HG03565 (cell line): ENCODE results near the gene RNF17.

ENCODE experiments used
- ATAC-seq: cut with Tn5 transposase; IDR thresholded peaks from one replicate; pipeline ENCODE4 v1.9.1; 2021; ENCODE audit warnings: mild to moderate bottlenecking, moderate library complexity; ENCODE audit not compliant: unreplicated experiment

RNF17 gene

DNA sequence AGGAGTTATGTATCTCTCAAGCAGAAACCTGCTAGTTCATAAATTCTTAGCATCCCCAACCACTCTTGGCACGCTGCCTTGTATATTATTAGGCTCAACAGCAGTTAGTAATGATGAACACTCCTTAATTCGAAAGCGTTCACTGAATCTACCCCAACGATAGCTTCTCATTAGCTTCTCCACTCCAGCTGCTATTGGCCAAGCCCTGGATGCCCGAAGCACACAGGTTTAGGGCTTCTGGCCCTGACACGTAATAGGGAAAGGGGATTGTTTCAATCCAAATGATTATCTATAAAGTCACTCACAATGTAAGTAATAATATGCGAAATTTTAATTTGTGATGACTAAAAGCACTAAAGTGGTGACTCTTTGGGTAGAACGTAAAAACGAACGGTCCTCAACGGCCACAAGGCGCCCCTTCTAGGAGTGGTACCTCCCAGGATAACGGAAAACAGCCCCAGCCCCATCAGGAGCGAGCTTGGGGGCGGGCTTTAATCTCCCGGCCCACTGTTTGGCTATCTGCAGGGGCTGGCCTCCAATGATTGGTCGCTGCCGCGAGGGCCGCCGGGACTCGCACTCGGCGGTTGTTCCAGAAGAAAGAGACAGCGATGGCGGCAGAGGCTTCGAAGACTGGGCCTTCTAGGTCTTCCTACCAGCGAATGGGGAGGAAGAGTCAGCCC, at the start of gene RNF17:
Gene RNF17 (plus strand): TSS at position 574 of the 680 bp plus-strand sequence. CDS start 35 bp downstream, at position 609.
- ATAC-seq, result no peak

GRCh38 chr13:24716011-24716410, 48.0 kb upstream of the RNF17 start:
- ATAC-seq, result no peak

DNA sequence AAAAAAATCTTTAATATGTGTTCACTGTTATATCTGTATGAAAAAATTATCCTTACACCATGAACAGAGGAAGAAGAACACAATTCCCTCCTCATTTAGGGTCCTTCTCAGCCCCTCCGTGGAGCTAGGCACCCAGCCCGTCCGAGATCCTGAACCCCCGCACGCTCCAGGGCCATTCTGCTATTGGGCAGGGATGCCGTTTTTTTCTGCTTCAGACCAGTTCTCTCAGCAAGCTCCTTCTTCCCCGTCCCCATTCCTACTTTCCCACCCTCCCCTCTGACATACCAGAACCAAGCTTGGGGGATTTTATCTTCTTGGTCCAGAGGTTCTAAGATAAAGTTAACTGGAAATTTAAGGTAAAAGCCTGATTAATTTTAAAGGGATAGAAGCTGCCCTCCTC, 47.5 kb upstream of the RNF17 start:
- no peak for ATAC-seq

DNA sequence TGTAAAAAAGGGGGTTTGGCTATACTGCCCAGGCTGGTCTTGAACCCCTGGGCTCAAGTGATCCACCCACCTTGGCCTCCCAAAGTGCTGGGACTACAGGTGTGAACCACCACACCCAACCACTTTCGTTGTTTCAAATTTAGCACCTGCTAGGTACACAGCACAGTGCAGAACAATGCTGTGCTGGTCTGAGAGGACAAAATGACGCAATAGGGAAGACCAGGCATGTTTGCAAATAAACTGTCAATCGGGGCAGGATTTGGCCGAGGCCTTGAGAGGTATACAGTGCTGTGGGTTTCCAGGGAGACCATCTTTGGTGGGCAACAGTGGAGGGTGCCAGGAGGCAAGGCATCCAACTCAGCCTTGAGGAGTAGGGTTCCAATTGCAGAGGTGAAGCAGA, 46.8 kb upstream of the RNF17 start:
- ATAC-seq, result no peak

DNA sequence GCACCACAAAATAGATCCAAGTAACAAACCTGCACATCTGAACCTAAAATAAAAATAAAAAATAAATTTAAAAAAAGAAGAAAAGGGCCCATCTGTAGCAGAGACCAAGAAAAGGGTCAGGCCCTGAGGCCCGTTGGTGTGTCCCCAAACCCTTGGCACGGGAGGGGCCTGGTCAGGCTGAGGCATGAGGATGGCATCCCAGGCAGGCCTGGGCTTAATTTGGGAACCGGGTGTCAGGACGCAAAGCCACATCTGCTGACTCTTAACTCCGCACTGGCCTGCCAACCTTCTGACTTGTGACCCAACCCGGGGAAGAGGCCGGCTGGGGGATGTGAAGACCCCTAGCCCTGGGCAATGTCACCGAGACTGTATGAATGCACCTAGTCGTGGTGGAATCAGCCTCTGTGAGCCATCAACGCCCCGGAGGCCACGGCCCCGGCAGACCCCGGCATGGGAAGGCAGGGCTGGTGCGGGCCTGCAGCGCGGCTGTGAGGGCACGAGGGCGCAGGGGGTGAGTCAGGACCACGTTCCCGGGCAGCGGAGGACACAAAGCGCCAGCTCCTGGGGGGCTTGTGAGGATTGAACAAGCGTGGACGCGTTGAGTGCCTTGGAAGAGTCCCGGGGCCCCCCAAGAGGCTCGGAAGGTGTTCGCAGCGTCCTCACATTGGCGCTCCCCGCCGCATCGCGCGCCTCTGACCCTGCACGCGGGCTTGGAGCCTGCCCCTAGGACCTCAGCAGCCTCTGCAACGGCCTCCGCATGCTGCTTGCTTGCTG, 45.6 kb upstream of the RNF17 start:
- ATAC-seq, result no peak

GRCh38 chr13:24719139-24719538, 44.8 kb upstream of the RNF17 start:
- no peak for ATAC-seq

DNA sequence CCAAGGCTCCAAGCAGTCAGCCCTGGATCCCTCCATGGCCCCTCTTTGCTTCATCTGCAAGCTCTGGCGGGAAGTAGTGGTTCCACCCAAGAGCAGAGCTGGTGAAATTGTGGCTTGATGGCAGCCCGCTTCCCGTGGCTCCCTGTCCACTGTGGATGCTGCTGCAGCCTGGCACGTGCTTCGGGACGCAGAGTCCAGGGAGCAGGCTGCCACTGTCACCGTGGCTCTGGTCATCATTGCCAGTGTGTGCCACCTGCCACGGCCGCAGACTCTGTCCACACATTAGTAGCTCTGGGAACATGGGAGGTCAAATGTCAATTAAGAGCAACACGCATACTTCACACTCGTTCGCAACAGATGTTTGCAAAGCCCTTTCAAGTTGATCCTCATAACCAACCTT, 40.8 kb upstream of the RNF17 start:
- no peak for ATAC-seq

DNA sequence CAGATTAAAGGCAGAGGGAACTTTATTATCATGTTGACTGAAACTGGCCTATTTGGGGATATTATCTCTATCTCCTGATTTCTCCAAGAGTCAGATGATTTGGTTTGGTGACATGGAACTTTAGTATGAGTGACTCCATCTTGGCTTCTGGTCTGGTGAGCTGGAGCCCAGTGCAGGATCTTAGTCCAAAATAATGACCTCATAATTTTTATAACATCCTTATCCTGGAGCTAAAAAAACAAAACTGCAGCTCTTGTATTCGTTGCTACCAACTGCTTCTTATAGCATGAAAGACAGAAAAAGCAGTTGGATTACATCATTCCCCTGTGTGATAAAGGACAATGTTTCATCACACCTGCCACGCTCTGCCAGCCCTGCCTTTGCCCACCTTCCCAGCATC, 39.3 kb upstream of the RNF17 start:
- no peak for ATAC-seq

GRCh38 chr13:24725379-24725778, 38.6 kb upstream of the RNF17 start:
- ATAC-seq, result no peak

DNA sequence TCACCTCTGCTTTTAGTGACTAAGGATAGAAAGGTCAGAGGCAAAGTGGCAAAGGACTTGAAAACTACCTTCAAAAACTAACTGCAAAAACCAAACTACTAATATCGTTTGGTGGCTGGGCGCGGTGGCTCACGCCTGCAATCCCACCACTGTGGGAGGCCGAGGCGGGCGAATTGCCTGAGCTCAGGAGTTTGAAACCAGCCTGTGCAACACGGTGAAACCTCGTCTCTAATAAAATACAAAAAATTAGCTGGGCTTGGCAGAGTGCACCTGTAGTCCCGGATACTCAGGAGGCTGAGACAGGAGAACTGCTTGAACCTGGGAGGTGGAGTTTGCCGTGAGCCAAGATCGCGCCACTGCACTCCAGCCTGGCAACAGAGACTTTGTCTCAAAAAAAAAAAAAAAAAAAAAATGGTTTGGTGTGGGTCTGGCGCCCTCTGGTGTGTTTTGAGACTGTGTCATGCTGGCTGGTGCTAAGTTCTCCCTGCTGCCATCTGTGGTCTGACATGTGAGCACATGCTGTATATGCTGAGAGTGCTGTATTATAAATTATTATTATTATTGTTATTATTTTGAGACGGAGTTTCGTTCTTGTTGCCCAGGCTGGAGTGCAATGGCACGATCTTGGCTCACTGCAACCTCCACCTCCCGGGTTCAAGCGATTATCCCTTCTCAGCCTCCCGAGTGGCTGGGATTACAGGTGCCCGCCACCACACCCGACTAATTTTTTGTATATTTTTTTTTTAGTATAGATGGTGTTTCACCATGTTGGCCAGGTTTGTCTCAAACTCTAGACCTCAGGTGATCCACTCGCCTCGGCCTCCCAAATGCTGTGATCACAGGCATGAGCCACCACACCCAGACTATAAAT, 36.0 kb upstream of the RNF17 start:
- peak; percentile 77 for ATAC-seq

DNA sequence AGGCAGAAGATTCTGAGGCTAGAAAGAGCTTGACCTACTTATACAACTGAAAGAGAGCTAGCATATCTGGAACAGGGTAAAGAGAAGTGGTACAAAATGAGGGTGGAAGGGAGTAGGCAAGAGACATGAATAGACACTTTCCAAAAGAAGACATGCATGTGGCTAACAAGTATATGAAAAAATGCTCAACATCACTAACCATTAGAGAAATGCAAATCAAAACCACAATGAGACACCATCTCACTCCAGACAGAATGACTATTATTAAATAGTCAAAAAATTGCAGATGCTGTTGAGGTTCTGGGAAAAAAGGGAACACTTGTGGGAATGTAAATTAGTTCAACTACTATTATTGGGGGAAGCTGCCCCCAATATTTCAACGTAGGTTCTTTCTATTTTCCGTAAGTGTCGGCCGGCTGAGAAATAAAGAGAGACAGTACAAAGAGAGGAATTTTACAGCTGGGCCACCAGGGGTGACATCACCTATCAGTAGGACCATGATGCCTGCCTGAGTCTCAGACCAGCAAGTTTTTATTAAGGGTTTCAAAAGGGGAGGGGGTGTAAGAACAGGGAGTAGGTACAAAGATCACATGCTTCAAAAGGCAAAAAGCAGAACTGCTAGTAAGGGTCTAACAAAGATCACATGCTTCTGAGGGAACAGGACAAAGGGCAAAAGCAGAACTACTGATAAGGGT, 32.9 kb upstream of the RNF17 start:
- ATAC-seq, result peak; percentile 78

DNA sequence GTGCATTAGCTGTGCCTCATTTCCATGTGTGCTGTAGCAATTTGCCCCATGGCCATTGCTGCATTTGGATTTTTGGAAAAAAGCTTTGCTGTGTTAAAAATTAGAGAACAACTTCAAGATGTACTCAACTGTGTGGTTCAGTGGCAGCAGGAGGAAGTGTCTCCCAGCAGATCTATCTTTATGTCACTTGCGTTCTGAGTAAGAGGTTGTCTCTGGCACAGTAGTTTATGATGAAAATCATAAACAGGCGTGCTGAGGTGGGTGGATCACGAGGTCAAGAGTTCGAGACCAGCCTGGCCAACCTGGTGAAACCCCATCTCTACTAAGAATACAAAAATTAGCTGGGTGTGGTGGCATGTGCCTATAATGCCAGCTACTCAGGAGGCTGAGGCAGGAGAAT, 29.0 kb upstream of the RNF17 start:
- ATAC-seq, result no peak

DNA sequence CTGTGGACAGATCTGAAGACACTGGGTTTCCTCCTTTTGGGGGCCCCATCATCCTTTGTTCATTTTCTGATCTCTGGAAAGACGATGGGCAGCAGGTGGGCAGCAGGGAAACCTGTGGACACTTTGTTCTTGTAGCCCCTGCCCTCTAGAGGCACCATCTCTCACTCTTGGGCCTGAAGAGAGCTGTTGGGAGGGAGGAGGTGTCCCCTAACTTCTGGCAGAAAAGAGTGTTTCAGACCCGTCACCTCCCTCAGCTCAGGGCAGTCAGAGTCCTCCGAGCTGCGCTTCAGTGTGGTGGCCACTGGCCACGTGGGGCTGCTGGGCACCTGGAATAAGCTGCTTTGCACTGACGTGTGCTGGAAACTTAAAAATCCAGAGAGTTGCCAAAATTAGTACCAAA, 26.9 kb upstream of the RNF17 start:
- no peak for ATAC-seq

DNA sequence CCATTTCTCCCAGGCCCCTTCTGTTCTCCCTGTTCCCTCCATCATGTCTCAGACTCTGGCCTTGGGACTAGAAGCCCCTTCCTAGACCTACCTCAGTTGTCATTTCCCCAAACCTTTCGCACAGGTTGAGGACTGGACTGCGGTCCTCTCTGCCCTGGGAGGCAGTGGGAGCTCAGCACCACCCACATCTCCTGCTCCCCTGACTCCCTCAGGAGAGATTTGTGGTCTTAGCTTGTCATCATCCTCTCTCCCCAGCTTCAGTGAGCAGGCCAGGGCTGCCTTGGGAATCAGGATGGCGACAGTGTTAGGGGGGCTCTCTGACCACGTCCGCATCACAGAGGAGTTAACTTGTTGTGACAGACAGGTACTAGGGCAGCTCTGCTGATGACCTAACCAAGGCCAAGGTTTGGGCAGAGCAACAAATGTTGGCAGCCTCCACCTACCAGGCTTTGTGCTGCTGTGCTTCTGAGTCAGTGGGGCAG, 25.6 kb upstream of the RNF17 start:
- ATAC-seq, result no peak

DNA sequence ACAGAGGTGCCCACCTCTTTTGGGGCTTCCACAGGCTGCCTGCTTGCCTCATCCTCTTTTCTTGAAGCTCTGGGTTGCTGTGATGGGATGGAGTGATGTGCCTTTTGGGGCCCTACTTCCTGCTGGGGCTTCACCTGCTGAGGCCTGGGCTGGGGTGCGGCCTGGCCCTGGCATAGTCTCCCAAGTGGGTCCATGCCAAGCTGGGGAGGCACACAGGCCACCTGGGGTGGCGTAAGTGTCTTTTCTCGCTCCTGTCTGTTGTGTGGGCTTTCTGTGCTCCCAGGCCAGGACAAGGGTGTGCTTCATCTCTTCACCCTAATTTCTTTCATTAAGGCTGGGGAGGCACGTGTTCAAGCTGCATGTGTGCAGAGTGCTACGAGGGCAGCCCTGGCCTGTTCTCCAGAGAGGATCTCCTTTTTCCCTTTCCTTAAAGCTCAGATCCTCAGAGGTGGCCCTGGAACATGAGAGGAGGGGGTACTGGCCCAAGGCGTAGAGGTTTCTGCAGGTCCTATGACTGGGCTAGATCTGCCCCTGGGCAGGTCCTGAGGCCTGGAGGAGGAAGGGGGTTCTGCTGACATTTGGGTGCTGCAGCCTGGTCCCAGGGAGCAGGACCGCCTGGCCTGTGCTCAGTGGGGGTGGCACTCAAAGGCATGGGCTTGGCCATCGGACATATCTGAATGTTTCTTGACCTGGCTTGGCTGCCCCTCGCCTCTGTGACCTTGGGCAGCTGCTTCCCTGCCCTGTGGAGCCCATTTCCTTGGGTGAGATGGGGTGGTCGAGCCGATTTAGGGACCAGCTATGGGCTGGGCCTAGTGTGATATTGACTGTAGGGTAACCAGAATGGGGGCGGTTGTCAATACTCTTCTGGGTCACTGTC, 23.7 kb upstream of the RNF17 start:
- ATAC-seq, result no peak

- ATAC-seq, result no peak
Measured at GRCh38 chr13:24741016-24741662, 22.8 kb upstream of the RNF17 start.

DNA sequence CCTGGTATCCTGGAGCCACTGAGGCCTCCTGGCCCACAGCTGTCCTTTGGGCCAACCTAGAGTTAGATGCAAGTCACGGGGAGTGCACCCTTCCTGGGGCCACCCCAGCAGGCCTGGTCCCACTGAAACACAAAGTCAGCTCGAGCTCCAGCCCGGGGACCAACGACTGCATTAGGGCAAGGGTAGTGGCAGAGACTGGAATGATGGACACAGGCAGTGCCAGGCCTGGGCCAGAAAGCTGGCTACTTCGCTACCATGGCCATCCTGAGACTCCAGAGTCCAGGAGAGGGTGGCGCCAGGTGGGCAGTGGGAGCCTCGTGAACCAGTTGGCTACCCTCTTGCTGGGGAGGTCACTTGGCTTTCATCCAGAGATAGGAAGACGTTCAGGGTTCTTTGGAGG, 22.2 kb upstream of the RNF17 start:
- ATAC-seq, result no peak

DNA sequence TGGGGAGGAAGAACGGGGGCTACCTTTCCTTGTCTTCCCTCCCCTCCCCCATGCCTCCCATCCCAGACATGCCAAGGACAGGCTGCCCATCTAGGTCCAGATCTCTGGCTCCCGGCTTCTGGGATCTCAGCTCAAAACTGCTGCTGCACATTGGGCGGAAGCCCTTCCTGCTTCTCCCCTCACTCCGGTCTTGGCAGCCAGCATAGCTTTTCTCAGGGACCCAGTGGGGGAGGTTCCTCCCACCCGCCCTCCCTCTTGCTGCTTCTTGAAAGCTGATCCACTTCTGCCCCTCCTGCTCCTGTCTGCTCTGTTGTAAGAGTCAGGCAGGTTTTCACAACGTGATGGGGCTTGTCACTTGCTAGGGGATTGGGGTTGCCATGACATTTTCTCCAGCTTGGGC, 21.7 kb upstream of the RNF17 start:
- ATAC-seq, result no peak

GRCh38 chr13:24742977-24743376, 21.0 kb upstream of the RNF17 start:
- no peak for ATAC-seq
